Measurements from ENCODE around the gene RNF26. TPM values are rescaled to one million over a fixed set of nuclear protein-coding genes. Genes with fewer than 3 reads are reported as not detected.

RNF26 gene
- total and polyA plus RNA-seq, 2 of the 13 experiments (the other 11 are each of a cell fraction or from before 2014, with no cell fraction given) = 11.9 to 26.3 TPM

- Histone ChIP-seq H4K20me1 (ENCODE audit: insufficient read depth, low read length) (peaks cover 4% of the 10 kb centered on the region; the same call in 1 of the 2 replicates), H3K9ac (ENCODE audit: insufficient read depth, low read depth, low read length) (peak overlapping the region; percentile 86), H3K4me2 (ENCODE audit: low read depth, low read length) (peak overlapping the region; percentile 89), H3K27ac (ENCODE audit: extremely low read length, insufficient read depth, low read length) (no peak overlapping the region), H3K4me3 (replicated peaks in 1 of 3; ENCODE audit: insufficient read depth in 1 of 3, low read depth in 2 of 3, low read length in 3 of 3) (peak overlapping the region; percentile 78 to 94 (median 87)), H3K27me3 (ENCODE audit: control insufficient read depth in 1 of 2, insufficient read depth in 2 of 2, low read length in 2 of 2) (peaks cover 0 to 3% of the 10 kb centered on the region in 2 experiments; a peak in 3 of 5 replicates), H3K79me2 (ENCODE audit: insufficient read depth, low read length) (peaks cover 24% of the 10 kb centered on the region), H2AFZ (ENCODE audit: low read length) (no peak overlapping the region), H3K36me3 (replicated peaks in 1 of 2; ENCODE audit: control insufficient read depth in 1 of 2, insufficient read depth in 2 of 2, low read length in 2 of 2) (peaks cover 8 to 14% of the 10 kb centered on the region in 2 experiments; a peak in 4 of 5 replicates), H3K4me1 (ENCODE audit: insufficient read depth, low read length) (peaks cover 57% of the 10 kb centered on the region), H3K9me3 (ENCODE audit: low read length) (no peaks in the 10 kb centered on the region)
- intact Hi-C loops (cut with micrococcal nuclease; ENCODE audit: unreplicated experiment) = loop anchor here (2.0 kb wide), 1 partner anchor 17 kb away; no protein-coding TSS in a partner anchor
- no TSS peak for BruUV-seq (replicated peaks)
- ChIA-PET CTCF (ENCODE audit: low intra/inter-chr PET ratio, low total read pairs) (no interaction called here), POLR2A (interaction anchor here (0.9 to 1.0 kb wide), 2 partner anchors 17 to 32 kb away, joined by 3 to 4 read pairs; no protein-coding TSS in a partner anchor)
- in situ Hi-C loops (cut with HindIII; ENCODE audit: extremely low pct_ligation_motif_present, low pct_unique_long_range_greater_than_20kb) = loop anchor here (5.0 to 10.0 kb wide), 2 partner anchors 36 to 139 kb away; no protein-coding TSS in a partner anchor
- WGBS (ENCODE audit: low lambda C conversion rate) = 96% methylated on average over 24 of the region's 30 CpGs
- ATAC-seq (no peak), DNase-seq (ENCODE audit: low spot score) (no peak), FAIRE-seq (no peak)
- TF ChIP-seq FOXA1 (IDR thresholded peaks at IDR 0.05) (no peak), FOXA1 (CRISPR knock-in tag; IDR thresholded peaks at IDR 0.05) (no peak), SP1 (IDR thresholded peaks at IDR 0.05) (no peak), SP1 (CRISPR knock-in tag; IDR thresholded peaks at IDR 0.05) (no peak), CBX1 (IDR thresholded peaks at IDR 0.05; ENCODE audit: low read depth) (no peak), ZNF317 (CRISPR knock-in tag; IDR thresholded peaks at IDR 0.05) (peak; percentile 96), DZIP1 (CRISPR knock-in tag; IDR thresholded peaks at IDR 0.05) (no peak), PRPF4 (IDR thresholded peaks at IDR 0.05; ENCODE audit: low read depth, low read length, poor library complexity, severe bottlenecking) (no peak), NFRKB (IDR thresholded peaks at IDR 0.05) (no peak), ZNF674 (CRISPR knock-in tag; IDR thresholded peaks at IDR 0.05; ENCODE audit: low read depth) (no peak), TEAD2 (CRISPR knock-in tag; IDR thresholded peaks at IDR 0.05) (no peak), POLR2A (IDR thresholded peaks at IDR 0.05; ENCODE audit: insufficient read depth in 1 of 2, low read depth in 2 of 2, low read length in 2 of 2) (0 out of 4 replicates have a peak, but pooled peaks of 1 of the 2 experiments have one; percentile 16)
- TF ChIP-seq, protein P1, sequence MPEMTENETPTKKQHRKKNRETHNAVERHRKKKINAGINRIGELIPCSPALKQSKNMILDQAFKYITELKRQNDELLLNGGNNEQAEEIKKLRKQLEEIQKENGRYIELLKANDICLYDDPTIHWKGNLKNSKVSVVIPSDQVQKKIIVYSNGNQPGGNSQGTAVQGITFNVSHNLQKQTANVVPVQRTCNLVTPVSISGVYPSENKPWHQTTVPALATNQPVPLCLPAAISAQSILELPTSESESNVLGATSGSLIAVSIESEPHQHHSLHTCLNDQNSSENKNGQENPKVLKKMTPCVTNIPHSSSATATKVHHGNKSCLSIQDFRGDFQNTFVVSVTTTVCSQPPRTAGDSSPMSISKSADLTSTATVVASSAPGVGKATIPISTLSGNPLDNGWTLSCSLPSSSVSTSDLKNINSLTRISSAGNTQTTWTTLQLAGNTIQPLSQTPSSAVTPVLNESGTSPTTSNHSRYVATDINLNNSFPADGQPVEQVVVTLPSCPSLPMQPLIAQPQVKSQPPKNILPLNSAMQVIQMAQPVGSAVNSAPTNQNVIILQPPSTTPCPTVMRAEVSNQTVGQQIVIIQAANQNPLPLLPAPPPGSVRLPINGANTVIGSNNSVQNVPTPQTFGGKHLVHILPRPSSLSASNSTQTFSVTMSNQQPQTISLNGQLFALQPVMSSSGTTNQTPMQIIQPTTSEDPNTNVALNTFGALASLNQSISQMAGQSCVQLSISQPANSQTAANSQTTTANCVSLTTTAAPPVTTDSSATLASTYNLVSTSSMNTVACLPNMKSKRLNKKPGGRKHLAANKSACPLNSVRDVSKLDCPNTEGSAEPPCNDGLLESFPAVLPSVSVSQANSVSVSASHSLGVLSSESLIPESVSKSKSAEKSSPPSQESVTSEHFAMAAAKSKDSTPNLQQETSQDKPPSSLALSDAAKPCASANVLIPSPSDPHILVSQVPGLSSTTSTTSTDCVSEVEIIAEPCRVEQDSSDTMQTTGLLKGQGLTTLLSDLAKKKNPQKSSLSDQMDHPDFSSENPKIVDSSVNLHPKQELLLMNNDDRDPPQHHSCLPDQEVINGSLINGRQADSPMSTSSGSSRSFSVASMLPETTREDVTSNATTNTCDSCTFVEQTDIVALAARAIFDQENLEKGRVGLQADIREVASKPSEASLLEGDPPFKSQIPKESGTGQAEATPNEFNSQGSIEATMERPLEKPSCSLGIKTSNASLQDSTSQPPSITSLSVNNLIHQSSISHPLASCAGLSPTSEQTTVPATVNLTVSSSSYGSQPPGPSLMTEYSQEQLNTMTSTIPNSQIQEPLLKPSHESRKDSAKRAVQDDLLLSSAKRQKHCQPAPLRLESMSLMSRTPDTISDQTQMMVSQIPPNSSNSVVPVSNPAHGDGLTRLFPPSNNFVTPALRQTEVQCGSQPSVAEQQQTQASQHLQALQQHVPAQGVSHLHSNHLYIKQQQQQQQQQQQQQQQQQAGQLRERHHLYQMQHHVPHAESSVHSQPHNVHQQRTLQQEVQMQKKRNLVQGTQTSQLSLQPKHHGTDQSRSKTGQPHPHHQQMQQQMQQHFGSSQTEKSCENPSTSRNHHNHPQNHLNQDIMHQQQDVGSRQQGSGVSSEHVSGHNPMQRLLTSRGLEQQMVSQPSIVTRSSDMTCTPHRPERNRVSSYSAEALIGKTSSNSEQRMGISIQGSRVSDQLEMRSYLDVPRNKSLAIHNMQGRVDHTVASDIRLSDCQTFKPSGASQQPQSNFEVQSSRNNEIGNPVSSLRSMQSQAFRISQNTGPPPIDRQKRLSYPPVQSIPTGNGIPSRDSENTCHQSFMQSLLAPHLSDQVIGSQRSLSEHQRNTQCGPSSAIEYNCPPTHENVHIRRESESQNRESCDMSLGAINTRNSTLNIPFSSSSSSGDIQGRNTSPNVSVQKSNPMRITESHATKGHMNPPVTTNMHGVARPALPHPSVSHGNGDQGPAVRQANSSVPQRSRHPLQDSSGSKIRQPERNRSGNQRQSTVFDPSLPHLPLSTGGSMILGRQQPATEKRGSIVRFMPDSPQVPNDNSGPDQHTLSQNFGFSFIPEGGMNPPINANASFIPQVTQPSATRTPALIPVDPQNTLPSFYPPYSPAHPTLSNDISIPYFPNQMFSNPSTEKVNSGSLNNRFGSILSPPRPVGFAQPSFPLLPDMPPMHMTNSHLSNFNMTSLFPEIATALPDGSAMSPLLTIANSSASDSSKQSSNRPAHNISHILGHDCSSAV (CRISPR knock-in tag; IDR thresholded peaks at IDR 0.05; ENCODE audit: borderline replicate concordance) = no peak
Observed at GRCh38 chr11:119335655-119336543, 1.6 kb downstream of the RNF26 start.
